ENCODE results near the gene DNAJB6.

DNAJB6 gene

GRCh38 chr7:157427811-157428553 lies 91.2 kb downstream of the DNAJB6 start:
- Mint-ChIP-seq H3K9me3 (no peaks in the 10 kb centered on the region), H3K27ac (no peak overlapping the region), H3K27me3 (ENCODE audit: low read depth) (peaks cover 6% of the 10 kb centered on the region), H3K36me3 (ENCODE audit: low read depth) (no peaks in the 10 kb centered on the region), H3K4me1 (peaks cover 4% of the 10 kb centered on the region), H3K4me3 (no peak overlapping the region)
- no peak for TF ChIP-seq CTCF (IDR thresholded peaks at IDR 0.05; ENCODE audit: unreplicated experiment in 3 of 3)

- H3K4me3 Mint-ChIP-seq = no peak overlapping the region
- H3K9me3 Mint-ChIP-seq = no peaks in the 10 kb centered on the region
- no peaks in the 10 kb centered on the region for H3K36me3 Mint-ChIP-seq (ENCODE audit: low read depth)
- peaks cover 10% of the 10 kb centered on the region for H3K4me1 Mint-ChIP-seq
- H3K27me3 Mint-ChIP-seq (ENCODE audit: low read depth) = peaks cover 11% of the 10 kb centered on the region
- TF ChIP-seq CTCF (IDR thresholded peaks at IDR 0.05; ENCODE audit: unreplicated experiment in 3 of 3) = no peak
- no peak overlapping the region for H3K27ac Mint-ChIP-seq
Observed at GRCh38 chr7:157428554-157428945, 91.7 kb downstream of the DNAJB6 start.

GRCh38 chr7:157429001-157429679 lies 92.3 kb downstream of the DNAJB6 start:
- H3K4me1 Mint-ChIP-seq = peaks cover 11% of the 10 kb centered on the region
- H3K27ac Mint-ChIP-seq = no peak overlapping the region
- no peaks in the 10 kb centered on the region for H3K9me3 Mint-ChIP-seq
- no peaks in the 10 kb centered on the region for H3K36me3 Mint-ChIP-seq (ENCODE audit: low read depth)
- TF ChIP-seq CTCF (IDR thresholded peaks at IDR 0.05; ENCODE audit: unreplicated experiment in 3 of 3) = no peak
- peaks cover 12% of the 10 kb centered on the region for H3K27me3 Mint-ChIP-seq (ENCODE audit: low read depth)
- H3K4me3 Mint-ChIP-seq = no peak overlapping the region

DNA sequence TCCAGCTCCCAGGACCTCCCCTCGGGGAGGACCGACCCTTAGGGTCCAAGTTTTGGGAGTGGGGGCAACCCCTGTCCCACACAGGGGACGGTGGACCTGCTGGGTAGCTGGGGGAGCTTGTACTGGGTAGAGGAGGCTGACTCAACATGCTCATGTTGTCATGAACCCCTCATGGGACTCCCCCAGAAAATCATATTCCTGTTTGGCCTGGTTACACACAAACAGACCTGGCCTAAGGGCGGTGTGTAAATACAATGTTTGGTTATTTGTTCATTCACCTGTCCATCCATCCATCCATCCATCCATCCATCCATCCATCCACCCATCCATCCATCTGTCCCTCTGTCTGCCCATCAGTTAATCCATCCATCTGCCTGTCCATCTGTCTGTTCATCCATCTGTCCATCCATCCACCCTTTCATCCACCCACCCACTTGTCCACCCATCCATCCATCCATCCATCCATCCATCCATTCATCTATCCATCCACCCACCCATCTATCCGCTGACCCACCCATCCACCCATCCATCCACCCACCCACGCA lies 92.9 kb downstream of the DNAJB6 start:
- Mint-ChIP-seq H3K9me3 (no peaks in the 10 kb centered on the region), H3K4me3 (no peak overlapping the region), H3K4me1 (peaks cover 11% of the 10 kb centered on the region), H3K36me3 (ENCODE audit: low read depth) (no peaks in the 10 kb centered on the region), H3K27me3 (ENCODE audit: low read depth) (peaks cover 15% of the 10 kb centered on the region), H3K27ac (no peak overlapping the region)
- no peak for TF ChIP-seq CTCF (IDR thresholded peaks at IDR 0.05; ENCODE audit: unreplicated experiment in 3 of 3)

DNA sequence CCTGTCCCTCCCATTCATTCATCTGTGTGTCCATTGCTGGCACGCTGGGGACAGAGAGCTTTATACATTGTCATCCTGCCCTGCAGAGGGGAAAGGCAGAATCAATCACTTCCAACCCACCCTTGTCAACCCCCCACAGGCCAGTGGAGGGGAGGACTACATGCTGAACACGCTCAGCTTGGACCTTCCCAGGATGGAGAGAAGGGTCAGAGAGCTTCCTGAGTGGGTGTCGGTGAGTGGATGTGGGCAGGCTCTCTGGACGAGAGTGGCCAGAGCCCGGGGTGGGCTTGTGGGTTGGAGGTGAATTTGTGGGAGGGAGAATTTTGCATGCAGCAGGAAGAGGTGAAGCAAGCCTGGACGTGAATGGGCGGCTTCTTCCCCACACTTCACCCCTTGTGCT lies 93.9 kb downstream of the DNAJB6 start:
- Mint-ChIP-seq H3K27ac (no peak overlapping the region), H3K27me3 (ENCODE audit: low read depth) (peaks cover 16% of the 10 kb centered on the region), H3K4me3 (no peak overlapping the region), H3K36me3 (ENCODE audit: low read depth) (no peaks in the 10 kb centered on the region), H3K9me3 (no peaks in the 10 kb centered on the region), H3K4me1 (peaks cover 11% of the 10 kb centered on the region)
- no peak for TF ChIP-seq CTCF (IDR thresholded peaks at IDR 0.05; ENCODE audit: unreplicated experiment in 3 of 3)

Data from nephron (organoid).